Thyroid gland (tissue), 4 donors: ENCODE measurements around the gene RPS19.

Experiments
- CTCF ChIP-seq, 6 experiments: fragments of 200-600 bp in 3 of 6; fragments of 450-650 bp in 3 of 6; sonication (generic) in 3 of 6; IDR thresholded peaks; one replicate each; pipeline ENCODE4 v1.5.1; 2016 to 2019; ENCODE audit warnings: antibody characterized with exemption in 6 of 6, mild to moderate bottlenecking in 2 of 6, inconsistent platforms in 1 of 6, moderate library complexity in 1 of 6
- POLR2A ChIP-seq, 2 donors: fragments of 450-650 bp; IDR thresholded peaks; one replicate each; pipeline ENCODE4 v1.6.1; 2017; ENCODE audit warnings: antibody characterized with exemption in 2 of 2, mild to moderate bottlenecking in 2 of 2, moderate library complexity in 1 of 2

- TF ChIP-seq CTCF (IDR thresholded peaks at IDR 0.05) = no peak
- no peak for TF ChIP-seq POLR2A (IDR thresholded peaks at IDR 0.05)
Observed at GRCh38 chr19:41879080-41879479, 19.0 kb downstream of the RPS19 start.
